SK-N-SH treated with all-trans-retinoic acid at 6 μM for 48 hours (cell line): ENCODE measurements around the gene GDPGP1.

Experiments used
- ATAC-seq: fragments of 200-7000 bp; cut with Tn5 transposase; 3 replicates; pipeline ENCODE4 v1.9.1; 2020; ENCODE audit warnings: mild to moderate bottlenecking, moderate library complexity
- ARNTL ChIP-seq: fragments of 450-650 bp; formaldehyde crosslinking; IDR thresholded peaks from 2 replicates; pipeline ENCODE4 v1.5.0; 2020; ENCODE audit warnings: low read depth, mild to moderate bottlenecking, moderate library complexity, borderline replicate concordance
- BACH2 ChIP-seq: fragments of 250-450 bp; sonication (Bioruptor Pico); IDR thresholded peaks from 2 replicates; pipeline ENCODE4 v1.9.0; 2021; ENCODE audit warnings: mild to moderate bottlenecking, borderline replicate concordance
- CSDC2 ChIP-seq: fragments of 250-450 bp; sonication (Bioruptor Pico); IDR thresholded peaks from 2 replicates; pipeline ENCODE4 v1.5.0; 2020; ENCODE audit warnings: mild to moderate bottlenecking, moderate library complexity
- CSRNP3 ChIP-seq: fragments of 250-450 bp; sonication (Bioruptor Pico); IDR thresholded peaks from 2 replicates; pipeline ENCODE4 v1.5.1; 2021; ENCODE audit warnings: mild to moderate bottlenecking, moderate library complexity
- ESRRG ChIP-seq: fragments of 250-450 bp; sonication (Bioruptor Pico); IDR thresholded peaks from 2 replicates; pipeline ENCODE4 v1.6.1; 2021; ENCODE audit warnings: mild to moderate bottlenecking
- GLIS3 ChIP-seq: fragments of 250-450 bp; sonication (Bioruptor Pico); IDR thresholded peaks from 2 replicates; pipeline ENCODE4 v1.5.0; 2020; ENCODE audit warnings: mild to moderate bottlenecking, moderate library complexity
- ISL1 ChIP-seq: fragments of 250-450 bp; sonication (Bioruptor Pico); IDR thresholded peaks from 2 replicates; pipeline ENCODE4 v2.1.2; 2022; ENCODE audit warnings: mild to moderate bottlenecking, moderate library complexity
- OSR1 ChIP-seq: fragments of 250-450 bp; sonication (Bioruptor Pico); IDR thresholded peaks from 2 replicates; pipeline ENCODE4 v1.8.0; 2022; ENCODE audit warnings: moderate library complexity, mild to moderate bottlenecking, inconsistent platforms
- PPARA ChIP-seq: fragments of 250-450 bp; sonication (Bioruptor Pico); IDR thresholded peaks from 2 replicates; pipeline ENCODE4 v1.5.0; 2020; ENCODE audit warnings: mild to moderate bottlenecking, borderline replicate concordance
- RARB ChIP-seq: fragments of 250-450 bp; sonication (Bioruptor Pico); IDR thresholded peaks from 2 replicates; pipeline ENCODE4 v1.8.0; 2021; ENCODE audit warnings: mild to moderate bottlenecking, moderate library complexity
- SNAI2 ChIP-seq: fragments of 250-450 bp; sonication (Bioruptor Pico); IDR thresholded peaks from 2 replicates; pipeline ENCODE4 v1.5.0; 2020; ENCODE audit warnings: mild to moderate bottlenecking, moderate library complexity
- TCF4 ChIP-seq: fragments of 250-450 bp; sonication (Bioruptor Pico); IDR thresholded peaks from 2 replicates; pipeline ENCODE4 v1.8.0; 2021; ENCODE audit warnings: mild to moderate bottlenecking, moderate library complexity, borderline replicate concordance
- TOX ChIP-seq: fragments of 250-450 bp; sonication (Bioruptor Pico); IDR thresholded peaks from 2 replicates; pipeline ENCODE4 v1.8.0; 2021; ENCODE audit warnings: mild to moderate bottlenecking, moderate library complexity, borderline replicate concordance
- ZC3H10 ChIP-seq: fragments of 250-450 bp; sonication (Bioruptor Pico); IDR thresholded peaks from 2 replicates; pipeline ENCODE4 v1.5.1; 2021; ENCODE audit warnings: mild to moderate bottlenecking, moderate library complexity
- ZFP3 ChIP-seq: fragments of 250-450 bp; sonication (Bioruptor Pico); IDR thresholded peaks from 2 replicates; pipeline ENCODE4 v1.5.0; 2020; ENCODE audit warnings: mild to moderate bottlenecking, moderate library complexity
- ZFP30 ChIP-seq: fragments of 450-650 bp; formaldehyde crosslinking; IDR thresholded peaks from 2 replicates; pipeline ENCODE4 v1.5.0; 2022; ENCODE audit warnings: mild to moderate bottlenecking, moderate library complexity
- ZNF565 ChIP-seq: fragments of 450-650 bp; formaldehyde crosslinking; conservative IDR thresholded peaks from 2 replicates; pipeline ENCODE4 v1.5.0; 2020; ENCODE audit warnings: low read depth, mild to moderate bottlenecking, moderate library complexity
- ZNF70 ChIP-seq: fragments of 450-650 bp; formaldehyde crosslinking; IDR thresholded peaks from 2 replicates; pipeline ENCODE4 v1.5.0; 2020; ENCODE audit warnings: mild to moderate bottlenecking, moderate library complexity
- TF ChIP-seq, protein P1 (sequence below): fragments of 250-450 bp; sonication (Bioruptor Pico); IDR thresholded peaks from 2 replicates; pipeline ENCODE4 v1.8.0; 2021; ENCODE audit warnings: low read depth, mild to moderate bottlenecking, moderate library complexity, borderline replicate concordance
- TF ChIP-seq, protein P2 (sequence below): fragments of 250-450 bp; sonication (Bioruptor Pico); IDR thresholded peaks from 2 replicates; pipeline ENCODE4 v1.5.0; 2020; ENCODE audit warnings: mild to moderate bottlenecking, moderate library complexity
- TF ChIP-seq, protein P3 (sequence below): fragments of 250-450 bp; sonication (Bioruptor Pico); IDR thresholded peaks from 2 replicates; pipeline ENCODE4 v1.8.0; 2020; ENCODE audit warnings: mild to moderate bottlenecking, moderate library complexity, borderline replicate concordance
- TF ChIP-seq, protein P4 (sequence below): fragments of 250-450 bp; sonication (Bioruptor Pico); IDR thresholded peaks from 2 replicates; pipeline ENCODE4 v1.5.1; 2020; ENCODE audit warnings: low read depth, mild to moderate bottlenecking, moderate library complexity

The GDPGP1 gene

GRCh38 chr15:90208356-90208755 is 25.7 kb upstream of the GDPGP1 start:
- ATAC-seq, result no peak
- TF ChIP-seq ZNF70 (no peak), ZFP30 (CRISPR knock-in tag) (no peak), ZFP3 (CRISPR knock-in tag) (no peak), BACH2 (CRISPR knock-in tag) (no peak), ZNF565 (CRISPR knock-in tag) (no peak), PPARA (no peak), ISL1 (CRISPR knock-in tag) (no peak), SNAI2 (CRISPR knock-in tag) (no peak), OSR1 (CRISPR knock-in tag) (no peak), RARB (CRISPR knock-in tag) (no peak), ARNTL (CRISPR knock-in tag) (no peak), TOX (CRISPR knock-in tag) (no peak)
- TF ChIP-seq, protein P1, sequence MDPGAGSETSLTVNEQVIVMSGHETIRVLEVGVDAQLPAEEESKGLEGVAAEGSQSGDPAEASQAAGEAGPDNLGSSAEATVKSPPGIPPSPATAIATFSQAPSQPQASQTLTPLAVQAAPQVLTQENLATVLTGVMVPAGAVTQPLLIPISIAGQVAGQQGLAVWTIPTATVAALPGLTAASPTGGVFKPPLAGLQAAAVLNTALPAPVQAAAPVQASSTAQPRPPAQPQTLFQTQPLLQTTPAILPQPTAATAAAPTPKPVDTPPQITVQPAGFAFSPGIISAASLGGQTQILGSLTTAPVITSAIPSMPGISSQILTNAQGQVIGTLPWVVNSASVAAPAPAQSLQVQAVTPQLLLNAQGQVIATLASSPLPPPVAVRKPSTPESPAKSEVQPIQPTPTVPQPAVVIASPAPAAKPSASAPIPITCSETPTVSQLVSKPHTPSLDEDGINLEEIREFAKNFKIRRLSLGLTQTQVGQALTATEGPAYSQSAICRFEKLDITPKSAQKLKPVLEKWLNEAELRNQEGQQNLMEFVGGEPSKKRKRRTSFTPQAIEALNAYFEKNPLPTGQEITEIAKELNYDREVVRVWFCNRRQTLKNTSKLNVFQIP (CRISPR knock-in tag), result no peak

GRCh38 chr15:90209591-90209990 is 24.4 kb upstream of the GDPGP1 start:
- TF ChIP-seq, protein P2, sequence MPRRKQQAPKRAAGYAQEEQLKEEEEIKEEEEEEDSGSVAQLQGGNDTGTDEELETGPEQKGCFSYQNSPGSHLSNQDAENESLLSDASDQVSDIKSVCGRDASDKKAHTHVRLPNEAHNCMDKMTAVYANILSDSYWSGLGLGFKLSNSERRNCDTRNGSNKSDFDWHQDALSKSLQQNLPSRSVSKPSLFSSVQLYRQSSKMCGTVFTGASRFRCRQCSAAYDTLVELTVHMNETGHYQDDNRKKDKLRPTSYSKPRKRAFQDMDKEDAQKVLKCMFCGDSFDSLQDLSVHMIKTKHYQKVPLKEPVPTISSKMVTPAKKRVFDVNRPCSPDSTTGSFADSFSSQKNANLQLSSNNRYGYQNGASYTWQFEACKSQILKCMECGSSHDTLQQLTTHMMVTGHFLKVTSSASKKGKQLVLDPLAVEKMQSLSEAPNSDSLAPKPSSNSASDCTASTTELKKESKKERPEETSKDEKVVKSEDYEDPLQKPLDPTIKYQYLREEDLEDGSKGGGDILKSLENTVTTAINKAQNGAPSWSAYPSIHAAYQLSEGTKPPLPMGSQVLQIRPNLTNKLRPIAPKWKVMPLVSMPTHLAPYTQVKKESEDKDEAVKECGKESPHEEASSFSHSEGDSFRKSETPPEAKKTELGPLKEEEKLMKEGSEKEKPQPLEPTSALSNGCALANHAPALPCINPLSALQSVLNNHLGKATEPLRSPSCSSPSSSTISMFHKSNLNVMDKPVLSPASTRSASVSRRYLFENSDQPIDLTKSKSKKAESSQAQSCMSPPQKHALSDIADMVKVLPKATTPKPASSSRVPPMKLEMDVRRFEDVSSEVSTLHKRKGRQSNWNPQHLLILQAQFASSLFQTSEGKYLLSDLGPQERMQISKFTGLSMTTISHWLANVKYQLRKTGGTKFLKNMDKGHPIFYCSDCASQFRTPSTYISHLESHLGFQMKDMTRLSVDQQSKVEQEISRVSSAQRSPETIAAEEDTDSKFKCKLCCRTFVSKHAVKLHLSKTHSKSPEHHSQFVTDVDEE (CRISPR knock-in tag), result no peak
- TF ChIP-seq CSDC2 (CRISPR knock-in tag) (no peak), TCF4 (CRISPR knock-in tag) (no peak), GLIS3 (no peak), ZC3H10 (no peak), RARB (CRISPR knock-in tag) (no peak), ZFP3 (CRISPR knock-in tag) (no peak), CSRNP3 (no peak)
- TF ChIP-seq, protein P3, sequence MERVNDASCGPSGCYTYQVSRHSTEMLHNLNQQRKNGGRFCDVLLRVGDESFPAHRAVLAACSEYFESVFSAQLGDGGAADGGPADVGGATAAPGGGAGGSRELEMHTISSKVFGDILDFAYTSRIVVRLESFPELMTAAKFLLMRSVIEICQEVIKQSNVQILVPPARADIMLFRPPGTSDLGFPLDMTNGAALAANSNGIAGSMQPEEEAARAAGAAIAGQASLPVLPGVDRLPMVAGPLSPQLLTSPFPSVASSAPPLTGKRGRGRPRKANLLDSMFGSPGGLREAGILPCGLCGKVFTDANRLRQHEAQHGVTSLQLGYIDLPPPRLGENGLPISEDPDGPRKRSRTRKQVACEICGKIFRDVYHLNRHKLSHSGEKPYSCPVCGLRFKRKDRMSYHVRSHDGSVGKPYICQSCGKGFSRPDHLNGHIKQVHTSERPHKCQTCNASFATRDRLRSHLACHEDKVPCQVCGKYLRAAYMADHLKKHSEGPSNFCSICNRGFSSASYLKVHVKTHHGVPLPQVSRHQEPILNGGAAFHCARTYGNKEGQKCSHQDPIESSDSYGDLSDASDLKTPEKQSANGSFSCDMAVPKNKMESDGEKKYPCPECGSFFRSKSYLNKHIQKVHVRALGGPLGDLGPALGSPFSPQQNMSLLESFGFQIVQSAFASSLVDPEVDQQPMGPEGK, result no peak
- TF ChIP-seq, protein P1 (CRISPR knock-in tag), result no peak
- TF ChIP-seq, protein P4, sequence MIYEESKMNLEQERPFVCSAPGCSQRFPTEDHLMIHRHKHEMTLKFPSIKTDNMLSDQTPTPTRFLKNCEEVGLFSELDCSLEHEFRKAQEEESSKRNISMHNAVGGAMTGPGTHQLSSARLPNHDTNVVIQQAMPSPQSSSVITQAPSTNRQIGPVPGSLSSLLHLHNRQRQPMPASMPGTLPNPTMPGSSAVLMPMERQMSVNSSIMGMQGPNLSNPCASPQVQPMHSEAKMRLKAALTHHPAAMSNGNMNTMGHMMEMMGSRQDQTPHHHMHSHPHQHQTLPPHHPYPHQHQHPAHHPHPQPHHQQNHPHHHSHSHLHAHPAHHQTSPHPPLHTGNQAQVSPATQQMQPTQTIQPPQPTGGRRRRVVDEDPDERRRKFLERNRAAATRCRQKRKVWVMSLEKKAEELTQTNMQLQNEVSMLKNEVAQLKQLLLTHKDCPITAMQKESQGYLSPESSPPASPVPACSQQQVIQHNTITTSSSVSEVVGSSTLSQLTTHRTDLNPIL (CRISPR knock-in tag), result no peak
- no peak for ATAC-seq

DNA sequence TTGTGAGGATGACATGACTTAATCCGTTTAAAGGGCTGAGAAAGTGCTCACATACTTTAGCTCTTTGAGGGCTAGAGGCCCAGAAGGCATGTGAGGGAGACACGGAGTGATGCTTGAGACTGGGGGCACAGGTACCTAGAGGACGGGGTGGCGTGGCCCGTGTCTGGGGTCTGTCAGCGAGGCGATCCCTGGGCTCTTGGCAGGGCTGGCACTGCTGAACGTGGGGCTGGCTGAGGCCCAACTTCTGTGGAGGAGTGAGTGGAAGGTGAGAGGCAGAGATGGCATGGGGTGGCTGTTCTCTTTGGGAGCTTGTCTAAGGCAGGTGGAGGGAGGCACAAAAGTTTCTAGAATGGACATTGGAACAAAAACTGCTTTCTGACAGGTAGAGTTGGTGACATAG is 23.4 kb upstream of the GDPGP1 start:
- no peak; the same call in 1 of the 3 replicates for ATAC-seq
- no peak for TF ChIP-seq ESRRG
- no peak for TF ChIP-seq GLIS3
- TF ChIP-seq ZFP3 (CRISPR knock-in tag), result no peak
- TF ChIP-seq, protein P2 (CRISPR knock-in tag), result no peak
- no peak for TF ChIP-seq ZFP30 (CRISPR knock-in tag)
- no peak for TF ChIP-seq RARB (CRISPR knock-in tag)
- no peak for TF ChIP-seq OSR1 (CRISPR knock-in tag)
- TF ChIP-seq TOX (CRISPR knock-in tag), result no peak
- no peak for TF ChIP-seq PPARA
- no peak for TF ChIP-seq SNAI2 (CRISPR knock-in tag)
- TF ChIP-seq, protein P1 (CRISPR knock-in tag), result no peak
- TF ChIP-seq ZC3H10, result no peak
- no peak for TF ChIP-seq ISL1 (CRISPR knock-in tag)
- TF ChIP-seq BACH2 (CRISPR knock-in tag), result no peak
